Stimulated activated CD4-positive, alpha-beta T cell treated with anti-CD3 and anti-CD28 coated beads, Interleukin-1b, Interleukin-23, amount 100 ng/mL, for 4 hours (primary cell): ENCODE measurements around the gene CGNL1.

Source experiments
- DNase-seq, 2 donors: peaks; one replicate each; pipeline ENCODE4 v3.0.0-alpha.2; 2020; ENCODE audit warnings: low read depth in 2 of 2

The CGNL1 gene

DNA sequence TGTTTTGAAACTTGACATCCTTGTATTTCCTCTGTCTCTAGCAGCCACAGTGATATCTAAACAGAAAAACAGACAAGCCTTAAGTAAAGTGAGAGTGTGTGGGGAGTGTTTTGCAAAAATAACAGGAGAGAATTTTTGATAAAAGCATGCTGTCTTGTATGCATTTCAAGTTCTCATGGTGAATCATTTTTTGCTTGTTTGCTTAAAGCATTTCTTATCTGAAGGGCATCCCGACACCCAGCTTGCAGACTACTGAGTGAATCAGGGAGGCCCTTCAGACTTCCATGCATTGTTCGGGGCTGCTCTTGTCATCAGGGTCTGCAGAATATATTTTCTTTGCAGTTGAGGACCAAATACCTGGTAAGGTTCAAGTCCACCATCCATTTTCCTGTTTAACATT is 8.5 kb downstream of the CGNL1 start:
- DNase-seq, result no peak

DNA sequence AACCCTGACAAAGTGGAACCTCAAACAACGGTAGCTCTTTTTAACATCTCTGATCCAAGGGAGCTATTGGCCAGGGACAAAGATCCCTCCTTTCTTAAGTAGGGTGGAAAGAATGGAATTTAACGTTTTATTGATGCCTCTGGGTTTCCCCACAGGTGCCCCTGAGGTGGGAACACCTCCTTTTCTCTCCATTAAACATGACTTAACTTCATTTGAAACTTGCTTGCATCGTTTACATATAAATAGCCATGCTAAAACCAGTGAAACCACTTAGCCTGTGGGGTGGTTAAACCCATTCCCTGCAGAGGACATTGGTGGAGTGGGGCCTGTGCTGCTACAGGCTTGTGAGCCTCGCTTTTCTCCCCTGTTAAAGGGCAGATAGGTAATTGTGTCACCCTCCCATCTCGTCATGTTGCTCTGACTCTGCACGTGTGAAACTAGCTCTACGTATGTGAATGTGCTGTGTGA is 9.7 kb downstream of the CGNL1 start:
- DNase-seq, result no peak

DNA sequence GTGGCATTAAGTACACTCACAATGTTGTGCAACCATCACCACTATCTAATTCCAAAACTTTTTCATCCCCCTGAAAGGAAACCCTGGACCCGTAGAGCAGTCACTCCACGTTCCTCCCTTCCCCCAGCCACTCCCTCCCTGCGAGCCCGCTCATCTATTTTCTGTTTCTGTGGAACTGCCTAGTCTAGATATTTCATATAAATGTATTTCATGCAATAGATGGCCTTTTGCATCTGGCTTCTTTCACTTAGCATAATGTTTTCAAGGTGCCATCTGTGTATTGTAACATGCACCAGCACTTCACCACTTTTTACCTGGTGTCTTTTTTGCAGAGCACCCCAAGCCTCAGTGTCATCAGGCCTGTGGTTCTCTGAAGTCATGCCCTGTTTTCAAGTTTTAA is 10.7 kb downstream of the CGNL1 start:
- no peak for DNase-seq

DNA sequence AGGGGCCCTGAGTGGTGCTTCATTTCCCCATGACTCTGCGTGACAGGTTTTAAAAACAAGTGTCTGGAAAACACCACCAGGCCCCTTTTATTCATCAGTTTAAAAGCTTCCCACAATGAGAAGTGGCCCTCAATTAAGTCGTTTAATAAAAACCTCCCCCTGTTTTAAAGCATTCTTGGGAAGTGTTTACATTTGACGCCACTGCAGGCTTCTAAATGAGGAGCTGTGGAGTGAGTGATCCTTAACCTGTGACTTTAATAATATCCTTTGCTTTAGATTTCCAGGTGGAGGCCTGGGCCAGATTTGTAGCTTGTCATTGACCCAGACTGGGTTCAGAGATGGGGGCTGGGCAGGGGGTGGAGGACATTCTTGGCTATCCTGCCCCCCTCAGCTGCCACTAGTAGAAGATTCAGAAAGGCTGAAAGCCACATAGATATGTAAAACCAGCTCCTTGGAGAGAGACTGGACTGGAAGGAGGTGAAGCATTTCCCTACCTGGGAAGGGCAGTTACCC is 11.3 kb downstream of the CGNL1 start:
- no peak for DNase-seq

DNA sequence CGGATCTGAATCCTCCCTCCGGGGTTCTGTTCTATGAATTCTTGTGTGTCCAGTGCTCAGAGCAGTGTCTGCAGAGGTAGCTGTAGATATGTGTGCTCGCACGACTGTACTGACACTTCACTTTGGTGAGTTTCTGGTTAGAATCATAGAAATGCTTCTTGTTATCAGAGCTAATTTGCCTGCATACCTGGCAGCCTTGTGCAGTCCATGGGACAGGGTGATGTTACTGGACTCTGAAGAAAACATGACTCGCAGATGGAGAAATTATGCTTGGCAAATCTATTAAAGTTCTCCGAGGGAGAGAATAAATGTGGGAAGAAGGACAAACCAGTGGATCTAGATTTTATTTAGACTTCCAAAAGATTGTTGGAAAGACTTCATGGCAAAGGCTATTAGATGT is 12.2 kb downstream of the CGNL1 start:
- DNase-seq, result no peak

DNA sequence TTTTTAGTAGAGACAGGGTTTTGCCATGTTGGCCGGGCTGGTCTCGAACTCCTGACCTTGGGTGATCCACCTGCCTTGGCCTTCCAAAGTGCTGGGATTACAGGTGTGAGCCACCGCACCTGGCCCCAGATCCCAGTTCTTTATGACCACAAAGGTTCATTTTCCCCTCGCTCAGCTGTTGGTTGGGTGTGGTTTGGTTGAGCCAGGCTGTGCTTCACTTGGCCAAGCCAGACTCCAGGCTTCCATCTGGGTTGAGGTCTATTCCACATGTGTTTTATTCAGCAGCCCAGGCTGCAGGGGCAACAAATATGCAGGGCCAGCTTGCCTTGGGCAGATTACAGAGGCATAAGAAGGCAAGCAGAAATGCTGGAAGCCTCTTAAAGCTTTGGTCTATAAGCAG is 13.7 kb downstream of the CGNL1 start:
- no peak for DNase-seq

DNA sequence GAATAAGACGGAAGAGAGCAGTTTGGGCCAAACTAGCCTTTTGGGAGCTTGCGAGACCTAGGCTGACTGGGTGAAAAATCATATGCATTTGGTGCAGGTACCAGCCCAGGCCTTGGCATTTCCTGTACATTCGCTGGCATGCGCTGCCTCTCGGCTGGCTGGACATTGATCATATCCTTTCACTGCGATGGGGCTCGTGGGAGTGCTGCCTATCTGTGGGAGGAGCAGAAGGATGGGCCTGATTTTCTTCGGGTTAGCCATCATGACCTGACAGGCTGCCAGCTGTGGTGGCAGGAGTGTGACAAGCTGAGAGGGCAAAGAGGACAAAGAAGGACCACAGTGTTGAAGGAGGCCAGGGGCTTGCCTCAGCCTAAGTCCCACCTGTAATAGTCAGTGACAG is 14.3 kb downstream of the CGNL1 start:
- DNase-seq, result no peak

DNA sequence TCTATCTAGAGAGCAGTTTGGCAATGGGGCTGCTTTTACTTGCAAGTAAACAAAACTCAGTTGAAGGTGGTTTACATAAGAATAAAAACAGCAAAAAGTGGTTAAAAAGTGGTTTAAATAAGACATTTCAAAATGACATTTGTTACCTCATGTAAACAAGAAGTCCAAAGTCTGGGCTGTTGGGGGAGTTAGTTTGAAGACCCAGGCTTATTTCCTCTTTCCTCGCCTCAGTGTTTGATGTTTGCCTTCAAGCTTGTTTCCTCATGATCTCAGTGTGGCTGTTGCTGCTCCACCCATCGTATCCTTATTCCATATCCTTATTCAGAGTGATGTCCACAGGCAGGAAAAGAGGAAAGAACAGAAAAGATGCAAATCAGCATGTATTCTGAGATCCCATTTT is 15.2 kb downstream of the CGNL1 start:
- no peak for DNase-seq

DNA sequence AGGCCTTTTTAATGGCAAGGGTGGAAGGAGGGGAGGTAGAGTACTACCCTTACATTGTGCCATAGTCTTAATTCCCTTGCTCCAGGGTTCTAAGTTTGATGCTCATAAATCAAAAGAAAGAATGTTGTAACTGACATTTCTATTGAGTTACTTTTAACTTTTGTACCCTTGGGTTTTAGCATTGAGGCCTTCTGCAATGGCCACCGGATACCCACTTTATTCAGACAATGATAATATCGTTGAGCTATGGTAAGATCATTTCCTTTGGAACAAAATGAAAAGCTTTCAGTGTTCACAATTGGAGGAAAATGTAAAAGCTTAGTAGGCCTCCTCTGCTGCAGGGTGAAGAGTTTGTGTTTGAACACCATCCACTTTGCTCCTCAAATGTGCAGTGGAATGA is 16.8 kb downstream of the CGNL1 start:
- no peak for DNase-seq

DNA sequence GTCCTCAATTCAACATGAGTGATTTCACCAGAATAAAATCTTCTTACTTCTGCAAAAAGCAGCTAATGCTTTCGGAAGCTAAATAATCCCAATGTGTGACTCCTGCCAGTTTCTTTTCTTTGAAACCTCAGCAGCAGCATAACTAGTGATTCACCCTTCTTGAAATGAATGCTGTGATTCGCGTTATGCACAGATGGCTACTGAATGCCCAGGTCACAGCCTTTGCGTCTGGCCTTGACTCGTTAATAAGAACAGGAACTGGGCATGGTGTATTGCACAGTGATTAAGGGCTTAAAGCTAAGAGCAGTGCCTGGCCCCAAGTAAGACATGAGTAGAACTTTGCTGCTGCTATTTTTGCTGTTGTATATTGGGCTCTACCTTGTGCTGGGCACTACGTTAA is 19.0 kb downstream of the CGNL1 start:
- DNase-seq, result no peak

DNA sequence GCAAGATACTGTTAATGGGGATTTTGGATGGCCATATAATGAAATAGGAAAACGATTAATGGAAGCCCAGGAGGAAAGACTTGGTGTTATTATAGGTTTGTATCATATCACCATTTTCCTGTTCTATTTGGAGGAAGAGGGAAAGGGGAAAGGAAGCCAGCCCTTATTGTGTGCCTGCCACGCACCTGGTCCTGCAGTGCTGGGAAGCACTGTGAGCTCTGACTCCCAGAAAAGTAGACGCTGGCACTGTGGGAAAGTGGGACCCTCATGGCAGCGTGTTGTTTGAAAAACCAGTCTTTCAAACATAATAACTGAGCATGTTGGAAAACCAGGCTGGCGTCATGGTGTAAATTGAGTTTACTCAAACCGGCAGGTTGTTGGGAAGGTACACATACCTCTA is 22.0 kb downstream of the CGNL1 start:
- DNase-seq, result no peak

DNA sequence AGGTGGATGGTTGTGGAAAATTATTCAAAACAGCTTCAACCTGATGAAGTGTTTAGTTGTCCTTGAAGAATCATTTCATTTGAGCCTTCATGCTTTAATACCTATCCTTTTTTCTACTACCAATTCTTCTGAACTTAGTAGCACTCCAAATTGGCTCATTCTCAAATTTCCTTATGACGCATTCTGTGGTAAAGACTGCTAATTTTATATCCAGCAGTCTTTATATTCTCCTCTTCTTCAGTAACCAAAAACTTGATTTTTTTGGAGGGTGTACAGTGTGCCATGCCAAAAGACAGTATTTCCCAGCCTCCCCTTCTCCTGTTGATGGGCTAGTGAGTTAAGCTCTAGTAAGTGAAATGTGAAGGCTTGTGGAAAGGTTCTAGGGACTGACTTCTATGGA is 25.2 kb downstream of the CGNL1 start:
- no peak for DNase-seq

DNA sequence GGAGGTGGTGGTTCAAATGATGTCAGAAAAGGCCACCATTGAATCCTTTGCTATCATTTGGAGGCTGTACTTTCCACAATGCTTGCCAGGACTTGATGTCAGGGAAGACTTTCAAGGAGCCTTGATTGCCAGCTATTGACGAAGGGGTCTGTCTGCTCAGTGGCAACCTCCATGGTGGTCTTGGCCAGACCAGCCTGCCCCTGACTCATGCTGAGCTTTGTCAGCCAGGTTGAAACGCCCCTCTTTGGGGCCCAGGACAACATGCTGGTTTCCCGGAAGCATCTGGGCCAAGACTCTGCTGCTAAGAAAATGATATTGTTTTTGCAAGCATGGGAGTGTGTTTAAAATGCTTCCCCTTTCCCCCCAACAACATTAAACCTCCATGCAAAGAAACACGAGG is 26.7 kb downstream of the CGNL1 start:
- DNase-seq, result no peak

DNA sequence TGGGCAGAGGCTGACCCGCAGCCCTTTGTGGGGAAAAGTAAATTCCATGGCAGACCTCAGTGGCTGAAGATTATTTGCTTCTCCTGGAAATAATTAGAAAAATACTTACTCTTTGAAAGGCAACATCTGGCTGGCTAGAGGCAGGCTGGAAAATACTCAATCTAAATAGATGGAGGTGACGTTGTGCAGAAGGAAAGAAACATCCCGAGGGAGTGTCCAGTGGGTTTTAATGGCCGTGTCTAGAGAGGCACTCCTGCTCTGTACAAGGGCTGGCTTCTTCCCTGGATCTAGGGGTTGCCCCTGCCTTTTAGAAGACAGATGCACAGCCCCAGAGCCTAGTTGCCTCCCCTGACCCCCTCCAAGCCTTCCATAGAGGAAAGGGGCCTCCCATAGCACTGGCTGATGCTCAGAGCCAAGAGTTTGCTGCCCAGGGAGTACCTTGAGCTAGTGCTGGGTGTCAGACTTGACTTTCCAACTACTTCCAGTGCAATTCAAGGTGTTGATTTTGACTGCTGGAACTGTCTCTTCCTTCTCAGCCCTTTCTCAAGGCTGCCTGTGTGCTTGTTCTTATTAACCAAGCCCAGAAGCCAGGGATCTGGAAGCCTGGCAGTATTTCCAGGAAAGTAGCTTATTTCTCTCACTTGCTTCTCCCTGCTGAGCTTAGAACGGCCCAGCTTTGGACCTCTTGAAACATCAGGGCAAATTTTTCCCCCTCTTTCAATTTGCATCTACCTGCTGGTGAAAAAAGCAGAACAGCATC is 27.4 kb downstream of the CGNL1 start:
- no peak for DNase-seq

DNA sequence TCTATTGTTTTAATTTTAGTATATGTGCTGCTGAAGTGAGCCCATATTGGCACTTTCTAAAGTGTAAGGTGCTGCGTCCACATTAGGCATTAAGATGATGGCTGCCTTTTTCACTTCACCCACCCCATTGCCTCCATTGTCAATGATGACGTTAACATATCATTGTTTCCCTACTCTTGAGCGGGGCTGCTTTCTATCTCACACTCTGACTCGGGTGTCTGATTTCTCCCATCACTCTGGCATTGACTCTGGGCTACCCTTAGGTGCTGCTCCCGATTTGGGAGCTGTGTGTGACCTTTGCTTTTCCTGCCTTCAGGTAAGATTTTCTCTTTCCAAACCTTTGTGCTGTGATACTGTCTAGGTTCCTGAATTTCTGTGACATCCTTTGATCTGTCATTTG is 28.8 kb downstream of the CGNL1 start:
- DNase-seq, result no peak

DNA sequence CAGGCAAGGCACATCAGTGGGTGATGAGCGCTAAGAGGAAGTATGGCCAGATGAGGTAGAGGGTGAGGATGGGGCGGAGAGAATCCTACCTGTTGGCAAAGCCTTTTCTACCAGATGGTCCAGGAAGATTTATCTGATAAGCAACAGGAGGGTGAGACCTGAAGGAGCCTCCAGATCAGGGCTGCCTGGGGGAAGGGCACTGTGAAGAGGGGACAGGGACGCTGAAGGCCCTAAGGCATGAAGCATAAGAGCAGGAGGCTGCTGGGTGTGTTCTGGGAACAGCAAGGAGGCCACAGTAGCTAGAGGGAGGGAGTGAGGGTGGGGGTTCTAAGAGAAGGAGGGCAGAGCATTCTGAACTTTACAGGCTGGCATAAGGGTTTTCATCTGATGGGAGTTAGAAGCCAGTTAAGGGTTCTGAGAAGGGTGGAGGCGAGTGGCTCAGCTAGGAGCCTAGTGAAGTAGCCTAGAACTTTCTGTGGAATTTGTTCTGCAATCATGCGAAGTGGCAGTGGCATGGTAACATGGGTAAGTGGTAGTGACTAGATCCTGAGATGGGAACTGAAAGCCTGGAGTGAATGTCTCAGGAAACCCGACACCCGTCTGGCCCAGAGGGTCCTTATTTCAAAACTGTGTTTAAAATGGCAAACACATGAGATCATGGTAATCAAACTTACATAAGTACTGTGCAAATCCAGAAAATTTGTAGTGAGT is 29.9 kb downstream of the CGNL1 start:
- no peak for DNase-seq

DNA sequence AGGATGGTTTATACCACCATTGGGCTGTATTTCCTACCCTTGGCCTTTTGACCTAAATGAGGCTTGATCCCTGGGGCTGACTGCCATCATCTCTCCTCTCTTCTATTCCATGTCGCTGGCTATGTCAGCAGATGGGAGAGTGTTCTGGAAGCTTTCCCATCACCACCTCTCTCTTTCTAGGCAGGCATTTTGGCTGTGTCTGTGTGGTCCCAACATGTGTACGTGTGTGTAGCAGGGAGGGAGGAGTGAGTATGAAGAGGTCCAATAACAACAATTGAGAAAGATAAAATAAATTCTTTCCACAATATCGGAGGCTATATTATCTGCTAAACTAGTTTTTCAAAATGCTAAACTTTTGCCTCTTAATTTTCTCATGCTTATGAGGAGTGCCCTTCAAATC is 34.1 kb downstream of the CGNL1 start:
- DNase-seq, result no peak

DNA sequence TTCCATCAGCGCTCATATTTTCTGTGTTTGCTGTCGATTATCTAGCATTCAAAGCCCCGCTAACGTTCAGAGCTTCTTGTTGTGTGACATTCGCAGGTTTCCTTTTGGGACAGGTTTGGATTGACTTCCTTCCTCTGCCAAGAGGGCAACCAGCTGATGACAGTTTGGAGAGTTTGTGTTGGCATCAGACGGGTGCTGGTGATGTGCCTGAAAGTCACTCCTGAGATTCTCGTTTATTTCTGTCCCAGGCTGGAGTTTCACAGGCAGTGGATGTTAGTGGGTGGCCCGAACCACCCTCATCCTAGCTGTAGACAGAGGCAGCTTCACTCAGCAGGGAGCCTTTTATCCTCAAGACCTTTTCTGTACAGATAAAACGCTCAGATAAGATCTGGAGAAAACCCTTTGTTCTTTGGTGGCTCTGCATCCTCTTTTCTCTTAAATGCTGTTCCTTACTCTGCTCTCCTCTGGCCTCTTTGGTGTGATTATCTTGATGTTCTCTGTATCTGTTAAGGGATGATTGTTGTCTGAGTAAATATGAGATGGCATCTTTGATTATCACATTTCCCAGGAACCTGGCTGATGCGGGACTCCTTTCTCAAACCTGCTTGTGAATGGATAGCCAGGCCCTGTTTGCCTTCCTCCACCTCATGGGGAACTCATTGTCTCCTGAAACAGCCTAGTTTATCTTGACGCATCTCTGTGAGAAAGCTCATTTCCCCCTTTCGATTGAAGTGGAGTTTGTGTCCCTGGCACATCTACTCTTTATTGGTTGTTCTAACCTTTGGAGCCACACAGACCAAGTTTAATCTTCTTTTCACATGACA is 35.9 kb downstream of the CGNL1 start:
- no peak for DNase-seq

DNA sequence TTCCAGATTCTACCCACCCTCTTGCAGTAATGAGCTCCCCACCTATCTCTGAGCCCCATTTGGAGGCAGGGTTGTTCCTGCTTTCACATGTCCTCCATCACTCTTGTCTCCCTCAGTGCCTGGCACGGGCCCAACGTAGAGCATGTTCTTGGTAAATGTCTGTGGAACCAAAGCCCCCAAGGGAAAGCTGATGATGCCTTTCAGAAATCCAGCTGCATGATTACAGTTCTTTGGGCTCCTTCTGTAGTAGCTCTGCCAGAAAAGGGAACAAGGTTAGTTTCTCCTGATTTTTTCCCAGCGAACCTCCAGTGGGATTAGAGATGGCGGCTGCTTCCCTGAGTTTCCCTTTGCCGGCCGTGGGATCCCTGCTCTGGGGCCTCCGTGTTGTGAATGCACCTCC is 39.3 kb downstream of the CGNL1 start:
- DNase-seq, result no peak

DNA sequence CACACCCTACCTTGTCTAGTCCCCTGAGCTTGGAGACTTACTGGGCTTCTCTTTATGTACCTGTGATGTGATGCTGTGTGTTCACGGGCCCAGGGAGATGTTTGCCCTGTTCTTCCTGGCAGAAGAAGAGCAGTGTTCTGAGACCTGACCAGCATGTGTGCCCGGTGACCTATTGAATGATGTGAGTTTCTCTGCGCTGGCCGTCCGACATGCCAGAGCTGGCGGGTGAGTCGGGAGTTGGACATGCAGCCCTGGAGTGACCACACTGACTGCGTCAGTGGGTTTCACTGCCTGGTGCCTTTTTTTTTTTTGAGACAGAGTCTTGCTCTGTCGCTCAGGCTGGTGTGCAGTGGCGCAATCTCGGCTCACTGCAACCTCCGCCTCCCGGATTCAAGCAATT is 42.3 kb downstream of the CGNL1 start:
- DNase-seq, result no peak

DNA sequence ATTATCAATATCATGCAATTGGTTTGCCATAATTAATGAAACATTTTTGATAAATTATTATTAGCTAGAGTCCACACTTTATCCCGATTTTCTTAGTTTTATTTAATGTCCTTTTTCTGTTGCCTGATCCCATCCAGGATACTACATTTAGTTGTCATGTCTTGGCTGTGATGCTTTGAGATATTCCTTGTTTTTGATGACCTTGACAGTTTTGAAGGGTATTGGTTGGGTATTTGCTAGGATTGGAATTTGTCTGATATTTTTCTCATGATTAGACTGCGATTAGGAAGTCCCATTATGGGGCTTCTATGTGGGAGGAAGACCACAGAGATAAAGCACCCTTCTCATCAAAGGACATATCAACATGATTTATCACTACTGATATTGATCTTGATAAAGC is 43.0 kb downstream of the CGNL1 start:
- no peak for DNase-seq

DNA sequence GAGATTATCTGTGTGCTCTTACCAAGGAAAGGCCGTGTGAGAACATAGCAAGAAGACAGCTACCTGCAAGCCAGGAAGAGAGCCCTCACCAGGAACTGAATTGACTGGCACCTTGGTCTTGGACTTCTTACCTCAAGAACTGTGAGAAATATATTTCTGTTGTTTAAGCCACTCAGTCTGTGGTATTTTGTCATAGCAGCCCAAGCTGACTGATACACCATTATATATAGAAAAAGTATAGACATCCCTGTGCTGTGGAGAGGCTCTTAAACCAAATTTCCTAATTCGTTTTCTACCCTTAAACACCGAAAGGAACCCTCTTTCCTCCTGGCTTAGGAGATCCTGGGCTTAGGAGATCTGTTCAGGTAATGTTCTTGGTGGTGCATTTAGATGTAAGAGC is 44.8 kb downstream of the CGNL1 start:
- no peak for DNase-seq

DNA sequence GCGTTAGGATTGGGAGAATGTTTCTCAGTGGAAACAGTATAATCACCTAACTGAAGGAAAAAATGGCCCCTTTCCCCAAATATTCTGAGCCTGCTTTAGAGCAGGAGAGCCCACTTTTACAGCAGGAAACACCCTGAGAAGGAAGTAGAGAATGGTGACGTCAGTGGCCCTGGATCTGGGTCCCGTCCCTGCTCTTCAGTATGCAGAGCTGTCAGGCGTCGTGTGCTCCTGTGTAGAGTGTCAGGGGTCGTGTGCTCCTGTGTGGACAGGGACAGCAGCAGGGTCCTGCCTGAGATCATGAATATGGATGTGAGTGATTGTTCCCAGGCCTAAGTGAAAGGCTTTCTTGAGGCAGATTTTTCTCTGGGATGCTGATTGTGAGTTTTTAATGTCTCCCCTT is 45.2 kb downstream of the CGNL1 start:
- no peak for DNase-seq
